HCT116 (cell line): ENCODE measurements around the gene BDKRB1.

ENCODE experiments used
- CEBPB ChIP-seq: IDR thresholded peaks from 2 replicates; pipeline ENCODE4 v1.6.1; 2012; ENCODE audit warnings: low read depth
- EZH2 ChIP-seq: fragments of 200-600 bp; sonication (generic); IDR thresholded peaks from 2 replicates; pipeline ENCODE4 v1.6.1; 2017; ENCODE audit warnings: antibody characterized with exemption, mixed run types
- POLR2A ChIP-seq: IDR thresholded peaks from 2 replicates; pipeline ENCODE4 v1.7.0; 2011; ENCODE audit warnings: borderline replicate concordance; ENCODE audit not compliant: insufficient read depth, insufficient read length; ENCODE audit errors: extremely low read depth

- TF ChIP-seq CEBPB (no peak), EZH2 (no peak), POLR2A (no peak)
These were observed 10.1 kb upstream of the BDKRB1 start for GRCh38 chr14:96245710-96246538.
